GM19452 (cell line): Measurements from ENCODE around the gene CLEC18B.
"Not testable (repeated sequence)": the region's sequence is repeated elsewhere in the genome, so short reads cannot be mapped to it uniquely, and the experiment has no call there.

Experiments used
- ATAC-seq: cut with Tn5 transposase; IDR thresholded peaks from one replicate; pipeline ENCODE4 v1.9.1; 2021; ENCODE audit not compliant: unreplicated experiment

The CLEC18B gene

DNA sequence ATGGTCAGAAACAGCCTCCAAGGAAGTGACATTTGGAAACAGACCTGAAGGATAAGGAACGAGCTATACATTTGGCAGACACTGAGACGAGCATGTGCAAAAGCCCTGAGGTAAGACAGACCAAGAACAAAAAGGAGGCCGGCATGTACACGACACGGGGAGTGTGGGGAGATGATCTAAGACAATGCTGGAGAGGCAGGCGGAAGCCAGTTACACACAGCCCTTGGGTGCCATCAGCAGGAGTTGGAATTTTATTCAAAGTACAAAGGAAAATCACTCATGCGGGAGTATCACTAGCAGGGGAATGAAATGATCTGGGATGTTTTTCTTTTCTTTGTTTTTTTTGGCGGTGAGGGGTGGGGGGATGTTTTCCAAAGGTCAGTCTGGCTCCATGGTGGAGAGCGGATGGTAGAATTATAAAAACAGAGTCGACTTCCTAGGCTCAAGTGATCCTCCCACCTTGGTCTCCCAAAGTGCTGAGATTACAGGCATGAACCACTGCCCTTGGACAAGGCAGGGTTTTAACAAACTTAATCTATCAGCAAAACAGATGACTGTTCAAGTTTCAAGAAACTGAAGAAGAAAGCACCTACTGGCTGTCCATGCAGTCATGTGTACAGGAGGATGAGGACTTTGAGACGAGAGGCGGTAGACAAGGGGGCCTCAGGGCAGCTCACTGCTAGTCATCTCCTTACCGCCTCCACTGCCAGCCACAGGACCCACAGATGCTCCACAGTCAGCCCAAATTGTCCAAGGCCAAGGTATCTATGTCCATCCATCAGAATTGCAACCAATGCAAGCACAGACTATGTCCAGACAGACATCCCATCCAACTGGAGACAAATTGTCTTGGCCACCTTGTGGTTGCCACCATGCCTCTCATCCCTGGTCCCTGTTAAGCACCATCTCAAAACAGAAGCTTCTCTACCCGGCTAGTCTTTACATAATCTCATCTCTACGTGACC is 59.4 kb downstream of the CLEC18B start:
- not testable (repeated sequence) for ATAC-seq
